Heart right ventricle (tissue), 16 donors: ENCODE measurements around the gene POP5. TPM values are rescaled to one million over a fixed set of nuclear protein-coding genes. Genes with fewer than 3 reads are reported as not detected.

Source experiments
- ATAC-seq, 8 donors: fragments of 200-7000 bp; cut with Tn5 transposase; one replicate each; pipeline ENCODE4 v1.9.1; 2020; ENCODE audit warnings: mild to moderate bottlenecking in 8 of 8, moderate library complexity in 8 of 8, moderate number of reproducible peaks in 1 of 8
- DNase-seq, 2 donors: peaks; one replicate each; pipeline ENCODE4 v3.0.0-alpha.2; 2020
- H3K27ac ChIP-seq, 10 donors: fragments of 200-600 bp; sonication (generic) in 2 of 10; one replicate each; pipeline versions ENCODE4 v1.5.0 to v1.8.0; 2020 to 2022; ENCODE audit warnings: mild to moderate bottlenecking in 3 of 10
- H3K27me3 ChIP-seq, 7 donors: fragments of 200-600 bp; one replicate each; pipeline ENCODE4 v1.8.0; 2021 to 2022; ENCODE audit warnings: mild to moderate bottlenecking in 2 of 7
- H3K36me3 ChIP-seq, 9 donors: fragments of 200-600 bp; sonication (generic) in 1 of 9; one replicate each; pipeline versions ENCODE4 v1.5.0 to v1.8.0; 2020 to 2022; ENCODE audit warnings: mild to moderate bottlenecking in 2 of 9
- H3K4me1 ChIP-seq, 9 donors: fragments of 200-600 bp; sonication (generic) in 1 of 9; one replicate each; pipeline versions ENCODE4 v1.5.0 to v1.8.0; 2020 to 2022; ENCODE audit warnings: mild to moderate bottlenecking in 4 of 9
- H3K4me3 ChIP-seq, 10 donors: fragments of 200-600 bp; sonication (generic) in 2 of 10; one replicate each; pipeline versions ENCODE4 v1.5.0 to v1.8.0; 2020 to 2022; ENCODE audit warnings: mild to moderate bottlenecking in 7 of 10, moderate library complexity in 2 of 10
- H3K9me3 ChIP-seq, 11 donors: fragments of 200-600 bp in 10 of 11; sonication (generic) in 2 of 11; one replicate each; pipeline versions ENCODE4 v1.5.0 to v1.8.0; 2013 to 2022; ENCODE audit warnings: mild to moderate bottlenecking in 2 of 11, control low read depth in 1 of 11, moderate library complexity in 1 of 11
- CTCF ChIP-seq, 9 donors: fragments of 200-600 bp; sonication (generic) in 2 of 9; IDR thresholded peaks; one replicate each; pipeline versions ENCODE4 v1.5.0 to v1.8.0; 2021 to 2022; ENCODE audit warnings: antibody characterized with exemption in 9 of 9, mild to moderate bottlenecking in 5 of 9, moderate library complexity in 1 of 9
- WGBS, 2 donors: extraction: QIAGEN DNeasy Blood & Tissue Kit; methylation state at CpG; one replicate each; pipeline ENCODE4 v1.1.7; 2013; ENCODE audit warnings: inconsistent platforms in 1 of 2; 5-methylcytosine and 5-hydroxymethylcytosine counted together
- intact Hi-C, 10 donors: fragments of 100-400 bp; cut with DNase I; formaldehyde crosslinking; loops; one replicate each; pipeline versions ENCODE4 v1.11.1 to v1.14.2; 2022
- polyA plus RNA-seq, 2 donors: library from polyadenylated mRNA; stranded (reverse); fragments of 200-250 nt; gene quantifications; one replicate each; pipeline ENCODE4 v1.2.3, GENCODE V29; 2013
- total RNA-seq, 10 donors: library from RNA; stranded (reverse); fragmentation: NEBNext Ultra II Directional in 3 of 10; extraction: Animal tissue kit (Norgen Biotek cat#: 25700) in 3 of 10; gene quantifications; one replicate each; pipeline versions ENCODE4 v1.2.1 to v1.2.4, GENCODE V29; 2021 to 2023
- donor health status: Arrhythmogenic right ventricular cardiomyopathy.
- donor health status: ischemic (EF 13 %, LVEDD 7.1; RV severe dilation, severe dysfunction).
- donor health status: healthy with polysubstance abuse.
- donor health status: DM: no; HTN: yes; CAD: no.
- donor health status: DM: no; HTN: no; CAD: no.
- donor health status: ischemic (EF 25% LVEDD 6.9; RV normal size, moderate dysfunction).
- donor health status: ischemic (EF 25% LVEDD 5.7; RV mildly dilated, moderate dysfunction).
- donor health status: healthy.
- donor health status: DM: yes; HTN: yes; CAD: no.
- donor health status: Ischemic cardiomyopathy.
- donor health status: ischemic (EF 35%, LVEDD 5.7; RV mildly dilated, moderate dysfunction).
- donor health status: nonischemic (EF 11% LVEDD 7.7; RV severe dilation, severe dysfunction).
- donor health status: DM: yes; HTN: yes; CAD: no.
- donor health status: PGD.
- donor health status: ischemic (EF 29% LVEDD 5.4; RV normal size, mild dysfunction).
- donor health status: nonischemic (EF 23%, LVEDD 6.1; RV moderate dilation, normal function).

POP5 gene
- total and polyA plus RNA-seq, 12 donors, result 21.1 to 59.6 (median 36.9) TPM

DNA sequence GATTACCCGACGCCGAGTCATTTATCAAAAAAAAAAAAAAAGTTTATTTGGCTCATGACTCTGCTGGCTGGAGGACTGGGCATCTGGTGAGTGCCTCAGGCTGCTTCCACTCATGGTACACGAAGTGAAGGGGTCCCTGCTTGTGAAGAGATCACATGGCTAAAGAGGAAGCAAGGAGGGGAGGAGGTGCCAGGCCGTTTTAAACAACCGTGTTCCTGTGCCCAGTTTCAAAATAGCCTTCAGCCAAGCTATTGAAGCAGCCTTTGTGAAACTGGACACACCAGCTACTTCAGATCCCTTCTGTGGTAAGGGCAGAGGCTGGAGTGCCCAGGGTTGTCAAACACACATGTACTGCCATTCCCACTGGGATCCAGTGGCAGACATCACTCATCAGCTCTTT is 7.6 kb downstream of the POP5 start:
- no peak for TF ChIP-seq CTCF (IDR thresholded peaks at IDR 0.05)
- Histone ChIP-seq H3K27me3 (no peaks in the 10 kb centered on the region), H3K36me3 (peaks cover 0 to 100% (median 92%) of the 10 kb centered on the region in 9 donors), H3K9me3 (no peaks in the 10 kb centered on the region), H3K4me3 (no peak overlapping the region), H3K27ac (peak overlapping the region in 2 of 10 donors; percentile 36 to 41), H3K4me1 (peaks cover 0 to 22% (median 11%) of the 10 kb centered on the region in 9 donors)
- peak in 3 of 8 donors; percentile 10 to 45 (median 28) for ATAC-seq
- WGBS, 2 donors, result 38 to 41% methylated on average over 6 of the region's 6 CpGs
- intact Hi-C loops, result no loop called here
- DNase-seq, result no peak

GRCh38 chr12:120571299-120571698 is 9.9 kb downstream of the POP5 start:
- no peak for DNase-seq
- Histone ChIP-seq H3K9me3 (no peaks in the 10 kb centered on the region), H3K27me3 (no peaks in the 10 kb centered on the region), H3K27ac (peak overlapping the region in 1 of 10 donors; percentile 9), H3K4me1 (peaks cover 0 to 22% (median 11%) of the 10 kb centered on the region in 9 donors), H3K4me3 (no peak overlapping the region), H3K36me3 (peaks cover 0 to 100% (median 93%) of the 10 kb centered on the region in 9 donors)
- ATAC-seq, result no peak
- WGBS, 2 donors, result 50 to 51% methylated on average over 5 of the region's 5 CpGs
- no peak for TF ChIP-seq CTCF (IDR thresholded peaks at IDR 0.05)
- intact Hi-C loops, result no loop called here

- Histone ChIP-seq H3K36me3 (peaks cover 0 to 100% (median 88%) of the 10 kb centered on the region in 9 donors), H3K27me3 (no peaks in the 10 kb centered on the region), H3K4me1 (peaks cover 0 to 24% (median 5%) of the 10 kb centered on the region in 9 donors), H3K9me3 (no peaks in the 10 kb centered on the region), H3K4me3 (no peak overlapping the region), H3K27ac (peak overlapping the region in 8 of 10 donors; percentile 41 to 76 (median 61))
- no peak for TF ChIP-seq CTCF (IDR thresholded peaks at IDR 0.05)
- peak in 5 of 8 donors; percentile 13 to 56 (median 17) for ATAC-seq
- 92 to 94% methylated on average over 11 of the region's 11 CpGs for WGBS, 2 donors
- intact Hi-C loops, result no loop called here
- DNase-seq, result no peak
Measured at GRCh38 chr12:120563495-120563894, 17.7 kb downstream of the POP5 start.

DNA sequence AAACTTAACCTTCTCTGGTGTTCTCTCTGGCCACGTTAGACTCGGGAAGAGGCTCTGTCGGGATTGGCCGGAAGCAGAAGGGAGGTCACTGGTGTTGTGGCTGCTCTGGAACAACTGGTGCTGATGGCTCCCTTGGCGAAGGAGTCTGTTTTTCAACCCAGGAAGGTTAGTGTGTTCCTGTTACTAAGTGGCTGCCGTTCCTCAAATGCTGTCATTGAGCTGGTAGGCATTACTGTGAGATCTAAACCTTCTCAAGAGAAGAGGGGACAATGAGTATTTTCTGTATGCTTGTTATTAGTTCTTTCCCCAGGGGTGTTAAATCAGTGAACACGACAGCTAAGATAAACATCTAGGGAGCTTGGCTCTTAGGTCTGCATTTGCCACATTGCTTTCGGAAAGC is 18.3 kb downstream of the POP5 start:
- Histone ChIP-seq H3K4me1 (peaks cover 0 to 24% (median 5%) of the 10 kb centered on the region in 9 donors), H3K4me3 (no peak overlapping the region), H3K27ac (peak overlapping the region; percentile 41 to 76 (median 57)), H3K27me3 (no peaks in the 10 kb centered on the region), H3K36me3 (peaks cover 0 to 100% (median 84%) of the 10 kb centered on the region in 9 donors), H3K9me3 (no peaks in the 10 kb centered on the region)
- no peak for TF ChIP-seq CTCF (IDR thresholded peaks at IDR 0.05)
- 63 to 64% methylated on average over 8 of the region's 8 CpGs for WGBS, 2 donors
- DNase-seq (peak; percentile 27 to 29), ATAC-seq (peak in 7 of 8 donors; percentile 58 to 97 (median 85))
- intact Hi-C loops, result no loop called here
